GM12874 (cell line): ENCODE data around the gene PTH1R.

Source experiments
- CTCF ChIP-seq: IDR thresholded peaks from 2 replicates; pipeline ENCODE4 v1.5.1; 2011; ENCODE audit warnings: low read depth, mild to moderate bottlenecking, control low read depth, low read length, moderate library complexity; ENCODE audit not compliant: insufficient read depth

PTH1R gene

GRCh38 chr3:46930945-46931403, 53.5 kb downstream of the PTH1R start:
- no peak for TF ChIP-seq CTCF

- TF ChIP-seq CTCF: no peak
Observed at GRCh38 chr3:46931631-46932331, 54.3 kb downstream of the PTH1R start.

- TF ChIP-seq CTCF: peak; percentile 22; the same call in 1 of the 2 replicates
Observed at GRCh38 chr3:46932455-46933225, 55.1 kb downstream of the PTH1R start.

GRCh38 chr3:46933261-46933660, 55.7 kb downstream of the PTH1R start:
- no peak for TF ChIP-seq CTCF

- no peak for TF ChIP-seq CTCF
Observed at GRCh38 chr3:46934072-46934471, 56.6 kb downstream of the PTH1R start.

GRCh38 chr3:46934498-46935167, 57.1 kb downstream of the PTH1R start:
- no peak for TF ChIP-seq CTCF
